ENCODE results near the gene COL18A1. TPM values are rescaled to one million over a fixed set of nuclear protein-coding genes. Genes with fewer than 3 reads are reported as not detected.
A peak's percentile ranks its signal among the peaks of the same experiment; 100 is the strongest.

Gene COL18A1
- total RNA-seq, 1 experiment from 2014 or later: 0.11 TPM

DNA sequence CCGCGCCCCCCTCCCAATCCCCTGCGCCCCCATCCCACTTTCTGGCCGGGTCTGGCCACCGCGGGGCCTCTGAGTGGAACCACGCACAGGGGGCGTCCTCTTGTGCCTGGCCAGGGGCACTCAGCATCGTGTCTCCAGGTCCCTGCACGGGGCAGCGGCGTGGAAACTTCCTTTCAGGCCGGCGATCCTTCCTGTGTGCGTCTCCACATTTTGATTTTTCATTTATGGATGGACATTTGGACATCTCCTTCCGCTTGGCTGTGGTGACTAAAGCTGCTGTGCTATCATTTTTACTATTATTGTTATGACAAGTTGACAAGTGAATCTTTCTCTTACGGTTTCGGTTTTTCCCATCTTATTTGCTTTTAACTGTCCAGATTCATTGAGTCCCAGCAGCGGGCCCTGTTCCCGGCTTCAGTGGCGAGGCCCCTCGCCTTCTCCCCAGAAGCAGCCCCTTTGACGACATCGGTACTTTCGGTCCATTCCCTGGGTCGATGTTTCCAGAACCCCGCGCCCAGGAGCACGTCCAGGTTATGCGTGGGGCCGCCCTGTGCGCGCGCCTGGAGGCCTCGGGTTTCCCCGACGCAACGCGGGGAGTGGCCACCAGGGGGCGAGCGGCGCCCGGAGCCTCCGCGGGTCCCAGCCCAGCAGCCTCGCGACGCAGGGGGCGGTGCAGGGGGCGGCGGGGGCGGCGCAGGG, 149.7 kb downstream of the COL18A1 start:
- Histone ChIP-seq H3K9me2 (replicated peaks; ENCODE audit: insufficient read depth, low read length) (no peaks in the 10 kb centered on the region), H3K27ac (ENCODE audit: low read length) (no peak overlapping the region), H3K9me3 (ENCODE audit: low read length) (no peaks in the 10 kb centered on the region), H4K20me1 (ENCODE audit: insufficient read depth, low read depth, low read length) (peaks cover 7% of the 10 kb centered on the region), H3K4me1 (ENCODE audit: low read length) (peaks cover 33% of the 10 kb centered on the region), H3K4me3 (ENCODE audit: low read length) (peak overlapping the region; percentile 64), H3K36me3 (ENCODE audit: insufficient read depth, low read length) (no peaks in the 10 kb centered on the region), H3K4me2 (ENCODE audit: low read depth, low read length, poor library complexity, severe bottlenecking) (peak overlapping the region; percentile 83), H2AFZ (ENCODE audit: low read length) (peak overlapping the region; percentile 93), H3K79me2 (ENCODE audit: low read length) (no peaks in the 10 kb centered on the region), H3K27me3 (ENCODE audit: low read length) (no peaks in the 10 kb centered on the region), H3K9ac (ENCODE audit: low read length) (peak overlapping the region; percentile 65)
- peak; percentile 89 for DNase-seq

GRCh38 chr21:45555251-45555556, 150.2 kb downstream of the COL18A1 start:
- H4K20me1 ChIP-seq (ENCODE audit: insufficient read depth, low read depth, low read length): peaks cover 7% of the 10 kb centered on the region
- DNase-seq: peak; percentile 44
- no peaks in the 10 kb centered on the region for H3K36me3 ChIP-seq (ENCODE audit: insufficient read depth, low read length)
- no peak overlapping the region for H3K4me3 ChIP-seq (ENCODE audit: low read length)
- no peaks in the 10 kb centered on the region for H3K79me2 ChIP-seq (ENCODE audit: low read length)
- peaks cover 32% of the 10 kb centered on the region for H3K4me1 ChIP-seq (ENCODE audit: low read length)
- no peak overlapping the region for H3K27ac ChIP-seq (ENCODE audit: low read length)
- H3K27me3 ChIP-seq (ENCODE audit: low read length): no peaks in the 10 kb centered on the region
- H2AFZ ChIP-seq (ENCODE audit: low read length): no peak overlapping the region
- H3K9me3 ChIP-seq (ENCODE audit: low read length): no peaks in the 10 kb centered on the region
- no peak overlapping the region for H3K4me2 ChIP-seq (ENCODE audit: low read depth, low read length, poor library complexity, severe bottlenecking)
- no peak overlapping the region for H3K9ac ChIP-seq (ENCODE audit: low read length)
- H3K9me2 ChIP-seq (replicated peaks; ENCODE audit: insufficient read depth, low read length): no peaks in the 10 kb centered on the region

DNA sequence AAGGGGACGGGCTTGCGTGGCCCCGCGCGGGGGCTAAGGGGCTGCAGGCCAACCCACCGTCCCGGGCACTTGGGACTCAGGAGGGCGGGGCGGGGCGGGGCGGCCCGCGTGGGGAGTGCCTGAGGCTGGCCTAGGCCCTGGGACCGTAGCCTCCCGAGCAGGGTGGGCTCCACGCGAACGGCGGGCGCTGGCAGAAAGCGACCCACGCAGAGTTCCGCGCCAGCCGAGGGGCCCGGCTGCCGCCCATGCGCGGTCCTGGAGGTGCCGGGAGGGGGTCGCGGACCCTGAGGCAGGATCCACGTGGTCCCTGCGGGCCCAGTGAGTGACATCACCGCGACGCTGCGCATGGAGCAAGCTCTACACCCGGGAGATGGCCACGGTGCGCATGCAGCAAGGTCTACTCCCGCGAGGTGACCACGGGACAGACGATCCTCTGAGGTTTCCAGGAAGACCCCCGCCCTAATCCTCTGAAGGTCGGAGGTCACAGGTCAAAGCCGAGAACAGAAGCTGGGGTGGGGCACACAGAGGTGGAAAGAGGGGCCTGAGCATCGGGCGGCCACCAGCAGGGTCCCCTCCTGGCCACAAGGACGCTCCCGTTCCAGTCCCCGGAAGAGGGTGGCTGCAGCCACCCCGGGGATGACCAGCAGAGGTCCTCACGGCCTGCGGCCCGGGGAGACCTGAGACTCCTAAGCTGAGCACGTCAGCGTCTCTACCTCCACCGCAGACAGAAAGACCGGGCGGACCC, 150.8 kb downstream of the COL18A1 start:
- Histone ChIP-seq H3K9me2 (replicated peaks; ENCODE audit: insufficient read depth, low read length) (no peaks in the 10 kb centered on the region), H3K4me1 (ENCODE audit: low read length) (peaks cover 27% of the 10 kb centered on the region), H3K9ac (ENCODE audit: low read length) (no peak overlapping the region), H3K4me3 (ENCODE audit: low read length) (0 out of 2 replicates have a peak overlapping the region, but pooled peaks have one; percentile 15), H3K79me2 (ENCODE audit: low read length) (no peaks in the 10 kb centered on the region), H2AFZ (ENCODE audit: low read length) (no peak overlapping the region), H3K27ac (ENCODE audit: low read length) (no peak overlapping the region), H3K9me3 (ENCODE audit: low read length) (no peaks in the 10 kb centered on the region), H3K27me3 (ENCODE audit: low read length) (no peaks in the 10 kb centered on the region), H3K36me3 (ENCODE audit: insufficient read depth, low read length) (no peaks in the 10 kb centered on the region), H4K20me1 (ENCODE audit: insufficient read depth, low read depth, low read length) (peaks cover 7% of the 10 kb centered on the region), H3K4me2 (ENCODE audit: low read depth, low read length, poor library complexity, severe bottlenecking) (peak overlapping the region; percentile 42)
- DNase-seq: peak; percentile 72

DNA sequence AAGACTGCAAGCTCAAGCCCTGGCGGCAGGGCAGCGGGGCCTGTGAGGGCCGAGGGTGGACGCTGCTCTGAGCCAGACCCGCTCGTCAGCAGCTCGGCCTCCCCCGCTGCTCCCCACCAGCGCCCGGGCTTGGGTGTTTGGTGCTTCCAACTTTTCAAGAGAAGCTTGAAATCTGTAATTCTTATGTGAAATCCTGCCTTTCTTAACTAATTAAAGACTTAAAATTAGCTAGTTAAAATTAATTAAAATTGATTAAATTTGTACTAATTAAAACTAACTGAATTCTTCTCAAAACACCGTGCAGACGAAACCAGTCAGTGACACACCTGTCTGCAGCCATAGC, 151.3 kb downstream of the COL18A1 start:
- DNase-seq: no peak
- Histone ChIP-seq H3K9me2 (replicated peaks; ENCODE audit: insufficient read depth, low read length) (no peaks in the 10 kb centered on the region), H3K27ac (ENCODE audit: low read length) (no peak overlapping the region), H3K9me3 (ENCODE audit: low read length) (no peaks in the 10 kb centered on the region), H3K27me3 (ENCODE audit: low read length) (no peaks in the 10 kb centered on the region), H3K4me2 (ENCODE audit: low read depth, low read length, poor library complexity, severe bottlenecking) (peak overlapping the region; percentile 42), H3K36me3 (ENCODE audit: insufficient read depth, low read length) (no peaks in the 10 kb centered on the region), H3K4me1 (ENCODE audit: low read length) (peaks cover 23% of the 10 kb centered on the region), H4K20me1 (ENCODE audit: insufficient read depth, low read depth, low read length) (peaks cover 7% of the 10 kb centered on the region), H2AFZ (ENCODE audit: low read length) (no peak overlapping the region), H3K79me2 (ENCODE audit: low read length) (no peaks in the 10 kb centered on the region), H3K9ac (ENCODE audit: low read length) (no peak overlapping the region), H3K4me3 (ENCODE audit: low read length) (no peak overlapping the region)

DNA sequence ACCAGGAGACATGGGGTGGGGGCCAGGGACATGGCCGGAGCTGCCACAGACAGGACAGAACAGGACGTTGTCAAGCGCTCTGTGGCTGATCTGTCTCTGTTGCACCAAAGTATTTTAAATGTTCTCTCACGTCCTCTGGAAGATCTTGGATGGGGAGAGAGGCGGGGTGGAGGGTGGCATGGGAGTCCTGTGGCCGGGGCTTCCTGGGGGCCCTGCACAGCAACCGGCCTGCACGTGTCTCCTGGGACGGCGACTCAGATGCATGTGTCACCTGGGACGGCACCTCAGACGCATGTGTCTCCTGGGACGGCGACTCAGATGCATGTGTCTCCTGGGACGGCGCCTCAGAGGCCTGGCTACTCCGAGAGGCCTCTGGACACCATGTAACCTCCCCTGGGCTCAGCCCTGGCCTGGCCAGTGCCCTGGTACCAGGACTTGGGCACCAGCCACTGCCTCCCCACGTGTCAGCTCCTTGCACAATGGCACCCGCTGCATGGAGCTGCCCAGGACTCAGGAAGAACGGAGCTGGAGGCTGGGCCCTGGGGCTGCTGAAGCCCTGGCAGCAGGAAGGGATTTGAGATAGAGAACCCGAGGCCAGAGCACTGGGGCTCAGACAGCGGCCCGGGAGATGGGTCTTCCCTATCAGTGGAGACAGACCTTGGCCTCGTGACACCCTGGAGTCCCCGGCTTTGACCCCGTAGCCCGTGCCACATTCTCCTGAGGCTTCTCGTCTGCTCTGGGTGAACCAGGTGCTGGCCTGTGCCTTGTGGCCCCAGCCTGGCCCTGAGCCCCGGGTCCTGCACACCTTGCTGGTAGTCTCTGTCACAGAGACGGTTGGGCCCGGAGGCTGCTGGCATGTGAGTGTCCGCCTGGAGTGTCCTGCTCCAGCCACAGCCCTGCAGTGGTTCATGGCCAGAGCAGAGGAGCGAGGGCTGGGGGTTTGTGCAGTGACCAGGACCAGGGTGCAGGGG, 152.0 kb downstream of the COL18A1 start:
- peaks cover 7% of the 10 kb centered on the region for H4K20me1 ChIP-seq (ENCODE audit: insufficient read depth, low read depth, low read length)
- no peak overlapping the region for H3K4me3 ChIP-seq (ENCODE audit: low read length)
- no peak overlapping the region for H3K9ac ChIP-seq (ENCODE audit: low read length)
- no peaks in the 10 kb centered on the region for H3K27me3 ChIP-seq (ENCODE audit: low read length)
- peak; percentile 65 for DNase-seq
- H2AFZ ChIP-seq (ENCODE audit: low read length): no peak overlapping the region
- H3K4me1 ChIP-seq (ENCODE audit: low read length): peaks cover 22% of the 10 kb centered on the region
- no peak overlapping the region for H3K27ac ChIP-seq (ENCODE audit: low read length)
- H3K4me2 ChIP-seq (ENCODE audit: low read depth, low read length, poor library complexity, severe bottlenecking): peak overlapping the region; percentile 42
- no peaks in the 10 kb centered on the region for H3K36me3 ChIP-seq (ENCODE audit: insufficient read depth, low read length)
- no peaks in the 10 kb centered on the region for H3K9me3 ChIP-seq (ENCODE audit: low read length)
- no peaks in the 10 kb centered on the region for H3K9me2 ChIP-seq (replicated peaks; ENCODE audit: insufficient read depth, low read length)
- no peaks in the 10 kb centered on the region for H3K79me2 ChIP-seq (ENCODE audit: low read length)

DNA sequence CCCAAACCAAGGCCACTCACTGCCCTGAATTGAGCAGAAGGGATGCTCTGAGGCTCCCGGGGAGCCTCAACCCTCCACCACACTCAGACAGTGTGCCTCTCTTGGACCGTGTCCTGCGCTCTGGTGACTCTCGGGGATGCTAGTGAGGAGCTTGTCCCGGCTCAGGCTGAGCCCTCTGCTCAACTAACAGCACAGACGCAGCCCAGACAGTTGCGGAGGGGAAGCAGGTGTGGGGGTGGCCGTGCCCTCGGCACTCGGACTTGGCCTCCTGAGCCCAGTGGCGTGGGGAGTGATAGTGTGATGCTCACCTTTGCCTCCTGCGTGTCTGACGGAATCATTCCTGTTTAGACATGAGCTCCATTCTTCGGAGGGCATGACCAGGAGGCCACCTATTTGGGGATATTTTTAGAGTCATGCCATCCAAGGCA, 152.7 kb downstream of the COL18A1 start:
- no peak for DNase-seq

DNA sequence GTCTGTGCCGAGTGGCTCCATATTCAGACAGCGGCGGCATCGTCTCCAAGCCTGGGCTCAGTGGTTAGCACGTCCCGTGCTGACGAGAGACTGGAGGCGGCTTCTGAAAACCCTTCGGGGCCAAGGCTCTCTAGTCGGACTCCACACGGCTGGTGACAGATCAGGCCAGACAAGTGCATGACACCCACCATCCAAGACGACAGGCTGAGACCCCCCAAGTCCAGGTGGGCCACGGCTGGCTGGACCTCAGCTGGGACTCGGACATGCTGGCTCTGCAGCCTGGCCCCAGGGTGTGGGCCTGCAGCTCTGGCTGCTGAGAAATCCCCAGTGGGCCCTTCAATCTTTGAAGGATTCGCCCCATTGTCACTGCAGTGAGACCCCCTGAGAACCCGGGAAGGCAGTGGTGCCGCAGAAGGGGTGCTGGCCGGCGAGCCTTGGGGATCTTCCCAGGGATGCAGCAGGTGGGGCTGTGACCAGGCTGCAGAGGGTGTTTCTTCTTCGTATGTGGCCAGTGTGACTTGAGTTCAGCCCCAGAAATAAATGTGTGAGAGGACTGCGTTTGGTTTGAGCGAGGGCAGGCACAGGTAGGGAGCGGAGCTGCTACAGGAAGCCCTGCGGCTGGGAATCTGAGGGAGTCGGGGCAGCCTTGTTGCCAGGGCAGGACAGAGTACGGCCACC, 153.2 kb downstream of the COL18A1 start:
- H3K79me2 ChIP-seq (ENCODE audit: low read length): no peaks in the 10 kb centered on the region
- DNase-seq: no peak
- H3K4me1 ChIP-seq (ENCODE audit: low read length): peaks cover 22% of the 10 kb centered on the region

More for the DNA sequence above, 152.7 kb downstream of the COL18A1 start:
- Histone ChIP-seq H3K36me3 (ENCODE audit: insufficient read depth, low read length) (no peaks in the 10 kb centered on the region), H3K9me2 (replicated peaks; ENCODE audit: insufficient read depth, low read length) (no peaks in the 10 kb centered on the region), H3K4me1 (ENCODE audit: low read length) (peaks cover 22% of the 10 kb centered on the region), H3K79me2 (ENCODE audit: low read length) (no peaks in the 10 kb centered on the region), H2AFZ (ENCODE audit: low read length) (no peak overlapping the region), H3K9ac (ENCODE audit: low read length) (no peak overlapping the region), H3K27ac (ENCODE audit: low read length) (no peak overlapping the region), H3K4me3 (ENCODE audit: low read length) (no peak overlapping the region), H3K9me3 (ENCODE audit: low read length) (no peaks in the 10 kb centered on the region), H3K4me2 (ENCODE audit: low read depth, low read length, poor library complexity, severe bottlenecking) (no peak overlapping the region), H4K20me1 (ENCODE audit: insufficient read depth, low read depth, low read length) (peaks cover 7% of the 10 kb centered on the region), H3K27me3 (ENCODE audit: low read length) (no peaks in the 10 kb centered on the region)

More for the DNA sequence above, 153.2 kb downstream of the COL18A1 start:
- H2AFZ ChIP-seq (ENCODE audit: low read length): no peak overlapping the region
- H4K20me1 ChIP-seq (ENCODE audit: insufficient read depth, low read depth, low read length): peaks cover 7% of the 10 kb centered on the region
- no peaks in the 10 kb centered on the region for H3K9me3 ChIP-seq (ENCODE audit: low read length)
- H3K9me2 ChIP-seq (replicated peaks; ENCODE audit: insufficient read depth, low read length): no peaks in the 10 kb centered on the region
- H3K27ac ChIP-seq (ENCODE audit: low read length): no peak overlapping the region
- H3K9ac ChIP-seq (ENCODE audit: low read length): no peak overlapping the region
- no peak overlapping the region for H3K4me2 ChIP-seq (ENCODE audit: low read depth, low read length, poor library complexity, severe bottlenecking)
- no peaks in the 10 kb centered on the region for H3K36me3 ChIP-seq (ENCODE audit: insufficient read depth, low read length)
- H3K27me3 ChIP-seq (ENCODE audit: low read length): no peaks in the 10 kb centered on the region
- H3K4me3 ChIP-seq (ENCODE audit: low read length): no peak overlapping the region
